ENCODE data around the gene ACOT6. TPM values are rescaled to one million over a fixed set of nuclear protein-coding genes. Genes with fewer than 3 reads are reported as not detected.

ACOT6 gene
- total and polyA plus RNA-seq, 2 donors (not counting 3 experiments of a cell fraction or from before 2014, with no cell fraction given): not detected

- no peak for DNase-seq (ENCODE audit: low read depth, low spot score)
- Histone ChIP-seq H3K36me3 (ENCODE audit: control insufficient read depth in 2 of 2, extremely low read depth in 1 of 2, insufficient read depth in 2 of 2, low read length in 2 of 2) (peaks cover 0 to 3% of the 10 kb centered on the region in 2 experiments), H3K27me3 (ENCODE audit: control insufficient read depth in 2 of 2, insufficient read depth in 2 of 2, low read length in 2 of 2) (no peaks in the 10 kb centered on the region), H3K79me2 (ENCODE audit: control insufficient read depth, insufficient read depth, low read length) (no peaks in the 10 kb centered on the region), H4K20me1 (replicated peaks; ENCODE audit: control insufficient read depth, extremely low read depth, insufficient read depth, low read length) (no peaks in the 10 kb centered on the region), H3K4me2 (ENCODE audit: insufficient read depth, low read length) (no peak overlapping the region), H3K9me1 (replicated peaks; ENCODE audit: control insufficient read depth, extremely low read depth, insufficient read depth, low read length) (no peaks in the 10 kb centered on the region), H3K9ac (replicated peaks; ENCODE audit: extremely low read depth, insufficient read depth, low read length) (no peak overlapping the region), H3K9me3 (replicated peaks; ENCODE audit: control insufficient read depth, insufficient read depth, low read length) (no peaks in the 10 kb centered on the region), H3K4me3 (replicated peaks in 1 of 3; ENCODE audit: insufficient read depth in 1 of 3, low read depth in 1 of 3, low read length in 3 of 3) (no peak overlapping the region), H3K27ac (ENCODE audit: insufficient read depth, low read depth, low read length) (peak overlapping the region; percentile 15), H2AFZ (ENCODE audit: low read depth, low read length) (no peak overlapping the region), H3K4me1 (ENCODE audit: control insufficient read depth, extremely low read depth, insufficient read depth, low read length) (peaks cover 6% of the 10 kb centered on the region)
- POLR2A ChIA-PET: interaction anchor here (0.7 kb wide), 3 partner anchors 15 to 84 kb away, joined by 3 to 6 read pairs (median 3); no protein-coding TSS in a partner anchor
- CTCF ChIA-PET: interaction anchor here (0.7 to 1.7 kb wide), 11 partner anchors 27 to 275 kb away, joined by 3 to 8 read pairs (median 4); partner anchors contain the start of gene PNMA1
- intact Hi-C loops (cut with micrococcal nuclease) (loop anchor here (1.0 kb wide), 1 partner anchor 28 kb away; no protein-coding TSS in a partner anchor), dilution Hi-C loops (cut with MboI; ENCODE audit: extremely low pct_ligation_motif_present, low sequenced_read_pairs) (no loop called here)
- TF ChIP-seq MYC (IDR thresholded peaks at IDR 0.05; ENCODE audit: low read depth, low read length): no peak
- no peak for TF ChIP-seq JUN (IDR thresholded peaks at IDR 0.05; ENCODE audit: borderline replicate concordance, insufficient read depth, insufficient read length, low read depth)
- no peak for TF ChIP-seq CTCF (IDR thresholded peaks at IDR 0.05; ENCODE audit: extremely low read depth in 1 of 2, insufficient read depth in 1 of 2, low read depth in 1 of 2, low read length in 2 of 2)
- TF ChIP-seq GATA2 (IDR thresholded peaks at IDR 0.05; ENCODE audit: insufficient read depth, insufficient read length, low read depth, low read length): no peak
- TF ChIP-seq EZH2 (IDR thresholded peaks at IDR 0.05; ENCODE audit: borderline replicate concordance, low read depth, low read length, severe bottlenecking): no peak
- no peak for TF ChIP-seq FOS (IDR thresholded peaks at IDR 0.05; ENCODE audit: borderline replicate concordance, insufficient read depth, low read length)
- no peak for TF ChIP-seq POLR2AphosphoS5 (IDR thresholded peaks at IDR 0.05; ENCODE audit: insufficient read depth, low read depth, low read length)
- TF ChIP-seq POLR2A (IDR thresholded peaks at IDR 0.05; ENCODE audit: low read depth, low read length): no peak
- no peak for TF ChIP-seq MAX (IDR thresholded peaks at IDR 0.05; ENCODE audit: insufficient read depth, insufficient read length)
- no TSS peak for BruUV-seq (replicated peaks)
- FAIRE-seq: no peak
Measured at GRCh38 chr14:73661872-73662271, 49.6 kb downstream of the ACOT6 start.

Data from endothelial cell of umbilical vein (primary cell).